ENCODE results near the gene ARHGEF2. TPM values are rescaled to one million over a fixed set of nuclear protein-coding genes. Genes with fewer than 3 reads are reported as not detected.

Gene ARHGEF2
- total and polyA plus RNA-seq, 9 of the 15 experiments (the other 6 are each of a cell fraction or from before 2014, with no cell fraction given): 7.1 to 162 (median 62.2) TPM

DNA sequence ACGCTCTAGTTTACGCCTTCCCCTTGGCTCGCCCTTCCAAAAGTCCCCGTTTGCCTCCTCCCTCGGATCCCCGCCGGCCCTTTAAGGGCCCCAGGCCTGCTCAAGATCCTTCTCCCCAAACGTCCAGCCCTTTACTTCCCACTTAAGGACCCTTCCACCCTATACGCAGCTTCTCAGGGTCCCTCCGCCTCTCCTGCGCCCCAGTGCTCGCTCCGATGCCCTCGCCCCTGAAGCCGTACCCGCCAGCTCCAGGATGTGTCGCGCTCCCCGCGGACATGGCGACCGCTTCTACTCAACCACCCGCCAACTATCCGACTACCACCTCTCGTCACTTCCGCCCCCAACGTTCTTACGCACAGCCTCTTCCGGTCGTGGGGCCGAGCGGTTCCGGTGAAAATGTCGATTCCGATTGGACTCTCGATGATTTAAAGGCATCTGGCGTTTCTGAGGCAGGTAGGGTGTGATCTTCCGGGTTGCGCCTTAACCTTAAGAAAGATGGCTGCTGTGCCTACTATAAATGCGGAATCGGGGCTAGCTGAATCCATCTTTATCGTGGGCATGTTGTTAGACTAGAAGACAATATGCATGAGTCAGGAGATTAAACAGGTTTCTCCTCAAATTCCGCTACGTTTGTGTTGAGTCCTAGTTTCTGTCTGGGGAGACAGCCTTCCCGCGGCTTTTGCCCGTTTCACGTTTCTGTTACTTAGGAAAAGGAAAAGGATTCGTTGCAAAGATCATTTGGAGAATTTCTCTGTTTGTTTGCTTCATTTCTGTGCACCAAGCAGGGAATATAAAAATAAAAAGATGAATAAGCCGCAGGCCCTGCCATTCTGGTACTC lies 44.0 kb downstream of the ARHGEF2 start, which contains the start of gene KHDC4 (continued):
- no peak for TF ChIP-seq CHD4 (IDR thresholded peaks at IDR 0.05; ENCODE audit: insufficient read depth, insufficient replicate concordance, low read depth, low read length, poor library complexity, severe bottlenecking)
- TF ChIP-seq NR2C2 (CRISPR knock-in tag; IDR thresholded peaks at IDR 0.05): peak; percentile 98
- peak; percentile 100 for TF ChIP-seq NR2C2 (tag; IDR thresholded peaks at IDR 0.05)
- no peak for TF ChIP-seq ZNF124 (CRISPR knock-in tag; IDR thresholded peaks at IDR 0.05)
- no peak for TF ChIP-seq TCF7L2 (IDR thresholded peaks at IDR 0.05; ENCODE audit: low read depth, low read length)
- TF ChIP-seq TAF15 (IDR thresholded peaks at IDR 0.05; ENCODE audit: low read depth, low read length): no peak
- peak; percentile 97 for TF ChIP-seq POLR2AphosphoS5 (IDR thresholded peaks at IDR 0.05; ENCODE audit: control insufficient read depth, insufficient read depth, low read depth, low read length)
- no peak for TF ChIP-seq ZNF445 (CRISPR knock-in tag; IDR thresholded peaks at IDR 0.05; ENCODE audit: low read depth)
- no peak for TF ChIP-seq ZNF41 (CRISPR knock-in tag; conservative IDR thresholded peaks at IDR 0.05)
- TF ChIP-seq, protein P1, sequence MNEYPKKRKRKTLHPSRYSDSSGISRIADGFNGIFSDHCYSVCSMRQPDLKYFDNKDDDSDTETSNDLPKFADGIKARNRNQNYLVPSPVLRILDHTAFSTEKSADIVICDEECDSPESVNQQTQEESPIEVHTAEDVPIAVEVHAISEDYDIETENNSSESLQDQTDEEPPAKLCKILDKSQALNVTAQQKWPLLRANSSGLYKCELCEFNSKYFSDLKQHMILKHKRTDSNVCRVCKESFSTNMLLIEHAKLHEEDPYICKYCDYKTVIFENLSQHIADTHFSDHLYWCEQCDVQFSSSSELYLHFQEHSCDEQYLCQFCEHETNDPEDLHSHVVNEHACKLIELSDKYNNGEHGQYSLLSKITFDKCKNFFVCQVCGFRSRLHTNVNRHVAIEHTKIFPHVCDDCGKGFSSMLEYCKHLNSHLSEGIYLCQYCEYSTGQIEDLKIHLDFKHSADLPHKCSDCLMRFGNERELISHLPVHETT (CRISPR knock-in tag; conservative IDR thresholded peaks at IDR 0.05 in 1 of 2, IDR thresholded peaks at IDR 0.05 in 1 of 2): peak in 1 of 2 experiments; percentile 90; a peak in 1 of 4 replicates
- no peak for TF ChIP-seq MECOM (CRISPR knock-in tag; IDR thresholded peaks at IDR 0.05)
- TF ChIP-seq ZKSCAN8 (CRISPR knock-in tag; IDR thresholded peaks at IDR 0.05): no peak
- TF ChIP-seq ELF2 (CRISPR knock-in tag; IDR thresholded peaks at IDR 0.05): peak; percentile 87; the same call in 1 of the 2 replicates
- no peak for TF ChIP-seq ZC3H8 (IDR thresholded peaks at IDR 0.05)
- TF ChIP-seq, protein P2, sequence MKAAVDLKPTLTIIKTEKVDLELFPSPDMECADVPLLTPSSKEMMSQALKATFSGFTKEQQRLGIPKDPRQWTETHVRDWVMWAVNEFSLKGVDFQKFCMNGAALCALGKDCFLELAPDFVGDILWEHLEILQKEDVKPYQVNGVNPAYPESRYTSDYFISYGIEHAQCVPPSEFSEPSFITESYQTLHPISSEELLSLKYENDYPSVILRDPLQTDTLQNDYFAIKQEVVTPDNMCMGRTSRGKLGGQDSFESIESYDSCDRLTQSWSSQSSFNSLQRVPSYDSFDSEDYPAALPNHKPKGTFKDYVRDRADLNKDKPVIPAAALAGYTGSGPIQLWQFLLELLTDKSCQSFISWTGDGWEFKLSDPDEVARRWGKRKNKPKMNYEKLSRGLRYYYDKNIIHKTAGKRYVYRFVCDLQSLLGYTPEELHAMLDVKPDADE (conservative IDR thresholded peaks at IDR 0.05; ENCODE audit: control insufficient read depth, low read depth, low read length): peak; percentile 52; the same call in 1 of the 2 replicates
- TF ChIP-seq NCOR1 (IDR thresholded peaks at IDR 0.05): peak; percentile 22; the same call in 1 of the 2 replicates
- TF ChIP-seq MAFG (tag; conservative IDR thresholded peaks at IDR 0.05): peak; percentile 77
- TF ChIP-seq, protein P3, sequence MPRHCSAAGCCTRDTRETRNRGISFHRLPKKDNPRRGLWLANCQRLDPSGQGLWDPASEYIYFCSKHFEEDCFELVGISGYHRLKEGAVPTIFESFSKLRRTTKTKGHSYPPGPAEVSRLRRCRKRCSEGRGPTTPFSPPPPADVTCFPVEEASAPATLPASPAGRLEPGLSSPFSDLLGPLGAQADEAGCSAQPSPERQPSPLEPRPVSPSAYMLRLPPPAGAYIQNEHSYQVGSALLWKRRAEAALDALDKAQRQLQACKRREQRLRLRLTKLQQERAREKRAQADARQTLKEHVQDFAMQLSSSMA (CRISPR knock-in tag; IDR thresholded peaks at IDR 0.05): no peak
- TF ChIP-seq TEAD1 (CRISPR knock-in tag; IDR thresholded peaks at IDR 0.05): peak; percentile 69 to 83; a peak in 2 of 4 replicates
- TF ChIP-seq TAF9B (IDR thresholded peaks at IDR 0.05; ENCODE audit: partially characterized antibody): peak; percentile 95
- peak; percentile 89; the same call in 1 of the 2 replicates for TF ChIP-seq GTF2E2 (tag; IDR thresholded peaks at IDR 0.05)
- TF ChIP-seq CEBPG (CRISPR knock-in tag; IDR thresholded peaks at IDR 0.05): 0 out of 2 replicates have a peak, but pooled peaks have one; percentile 33
- TF ChIP-seq CEBPG (tag; conservative IDR thresholded peaks at IDR 0.05 in 1 of 2, IDR thresholded peaks at IDR 0.05 in 1 of 2): no peak
- TF ChIP-seq, protein P4, sequence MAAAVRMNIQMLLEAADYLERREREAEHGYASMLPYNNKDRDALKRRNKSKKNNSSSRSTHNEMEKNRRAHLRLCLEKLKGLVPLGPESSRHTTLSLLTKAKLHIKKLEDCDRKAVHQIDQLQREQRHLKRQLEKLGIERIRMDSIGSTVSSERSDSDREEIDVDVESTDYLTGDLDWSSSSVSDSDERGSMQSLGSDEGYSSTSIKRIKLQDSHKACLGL (CRISPR knock-in tag; IDR thresholded peaks at IDR 0.05; ENCODE audit: borderline replicate concordance, poor library complexity, severe bottlenecking): peak; percentile 49

Data from K562 (cell line).